Suprapubic skin (tissue), 3 donors: ENCODE measurements around the gene ANAPC5.

ENCODE experiments used
- CTCF ChIP-seq, 2 donors: fragments of 200-600 bp in 1 of 2; fragments of 450-650 bp in 1 of 2; sonication (generic) in 1 of 2; IDR thresholded peaks; one replicate each; pipeline ENCODE4 v1.5.1; 2016 to 2019; ENCODE audit warnings: antibody characterized with exemption in 2 of 2, mild to moderate bottlenecking in 1 of 2, moderate library complexity in 1 of 2
- EP300 ChIP-seq: sonication (generic); formaldehyde crosslinking; IDR thresholded peaks from one replicate; pipeline ENCODE4 v1.6.1; 2017; ENCODE audit warnings: antibody characterized with exemption
- POLR2A ChIP-seq, 2 donors: fragments of 450-650 bp; IDR thresholded peaks; one replicate each; pipeline ENCODE4 v1.6.1; 2017; ENCODE audit warnings: antibody characterized with exemption in 2 of 2, mild to moderate bottlenecking in 2 of 2, moderate library complexity in 2 of 2

DNA sequence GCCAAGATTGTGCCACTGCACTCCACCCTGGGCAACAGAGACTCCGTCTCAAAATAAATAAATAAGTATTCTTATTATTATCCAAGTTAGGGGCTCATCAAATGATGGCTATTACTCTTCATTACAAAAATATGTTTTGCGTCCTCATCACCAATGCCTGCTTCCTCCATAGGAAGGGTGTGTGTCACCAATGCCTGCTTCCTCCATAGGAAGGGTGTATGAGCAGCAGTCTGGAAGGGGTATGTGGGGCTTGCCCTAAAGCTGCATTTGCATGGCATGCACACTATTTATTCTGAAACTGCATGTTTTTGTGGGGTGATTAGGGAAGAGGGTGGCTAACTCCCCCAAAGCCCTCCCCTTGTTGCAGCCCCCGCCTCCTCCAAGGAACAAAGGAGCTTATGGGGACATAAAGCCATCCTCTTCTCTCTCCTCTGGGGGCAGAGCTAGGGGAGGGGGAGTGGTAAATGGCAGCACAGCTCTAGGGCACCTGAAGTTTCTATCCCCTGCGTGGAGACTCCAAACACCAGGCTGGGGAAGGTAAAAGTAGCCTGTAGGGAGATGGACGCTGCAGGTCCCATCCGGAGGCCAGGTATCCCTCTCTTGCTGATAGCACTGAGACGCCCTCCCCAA, 57.0 kb downstream of the ANAPC5 start:
- TF ChIP-seq CTCF (IDR thresholded peaks at IDR 0.05): no peak
- TF ChIP-seq EP300: no peak
- no peak for TF ChIP-seq POLR2A (IDR thresholded peaks at IDR 0.05)
